ENCODE results near the gene TNK1.

TNK1 gene

DNA sequence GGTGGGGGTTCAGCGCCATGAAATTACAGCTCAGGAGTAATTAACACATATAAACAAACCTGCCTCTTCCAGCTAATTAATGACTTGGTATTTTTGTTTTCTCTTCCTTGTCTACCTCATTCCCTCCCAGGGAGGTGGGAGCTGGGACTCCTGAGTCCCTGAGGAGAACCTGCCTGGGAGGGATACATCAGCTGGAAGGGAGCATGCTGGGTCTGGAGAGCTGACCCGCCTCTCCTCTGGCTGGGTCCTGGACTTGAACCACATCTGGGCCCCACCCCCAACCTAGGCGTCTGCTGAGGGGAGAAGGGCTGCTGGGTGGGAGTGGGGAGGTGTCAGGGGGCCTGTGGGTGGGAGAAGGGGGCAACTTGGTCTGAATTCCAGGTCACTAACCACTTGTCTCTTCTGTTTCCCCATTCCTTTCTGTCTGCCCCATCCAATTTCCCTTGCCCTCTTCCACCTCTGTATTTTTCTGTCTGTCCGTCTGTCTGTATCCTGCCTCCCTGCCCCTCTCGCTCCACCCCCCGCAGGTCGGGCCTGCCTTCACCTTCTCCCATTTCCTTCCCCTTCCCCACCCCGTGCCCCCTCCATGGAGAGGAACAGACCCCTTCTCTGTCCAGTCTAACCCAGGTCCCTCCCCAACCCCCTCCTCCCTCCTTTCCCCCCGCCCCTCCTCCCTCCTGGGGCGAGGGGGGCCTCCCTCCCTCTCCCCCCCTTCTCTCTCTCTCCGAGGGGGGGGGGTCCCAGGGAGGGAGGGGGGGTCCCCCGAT is 26.8 kb downstream of the TNK1 start, which contains the start of gene NLGN2:
NLGN2 (plus strand) TSS at position 361 of the 767 bp plus-strand sequence. CDS start 411 bp downstream, outside the sequence.
- H3K36me3 ChIP-seq (ENCODE audit: insufficient read depth, low read depth, low read length): peaks cover 24% of the 10 kb centered on the region
- peaks cover 7% of the 10 kb centered on the region; the same call in 1 of the 2 replicates for H3K4me1 ChIP-seq (ENCODE audit: insufficient read depth, low read length)
- no peak within 1 kb of the TSS for H3K27ac ChIP-seq (ENCODE audit: low read length)
- H3K27me3 ChIP-seq (ENCODE audit: insufficient read depth, low read length): no peaks in the 10 kb centered on the region
- no peaks in the 10 kb centered on the region for H3K9me3 ChIP-seq (ENCODE audit: insufficient read depth, low read depth, low read length)
- no peak within 1 kb of the TSS for H3K9ac ChIP-seq (ENCODE audit: low read depth, low read length)
- no peak within 1 kb of the TSS; the same call in 1 of the 2 replicates for H3K4me3 ChIP-seq (ENCODE audit: low read length)

DNA sequence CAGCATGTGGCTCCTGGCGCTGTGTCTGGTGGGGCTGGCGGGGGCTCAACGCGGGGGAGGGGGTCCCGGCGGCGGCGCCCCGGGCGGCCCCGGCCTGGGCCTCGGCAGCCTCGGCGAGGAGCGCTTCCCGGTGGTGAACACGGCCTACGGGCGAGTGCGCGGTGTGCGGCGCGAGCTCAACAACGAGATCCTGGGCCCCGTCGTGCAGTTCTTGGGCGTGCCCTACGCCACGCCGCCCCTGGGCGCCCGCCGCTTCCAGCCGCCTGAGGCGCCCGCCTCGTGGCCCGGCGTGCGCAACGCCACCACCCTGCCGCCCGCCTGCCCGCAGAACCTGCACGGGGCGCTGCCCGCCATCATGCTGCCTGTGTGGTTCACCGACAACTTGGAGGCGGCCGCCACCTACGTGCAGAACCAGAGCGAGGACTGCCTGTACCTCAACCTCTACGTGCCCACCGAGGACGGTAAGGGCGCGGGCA is 27.4 kb downstream of the TNK1 start:
- Histone ChIP-seq H3K27me3 (ENCODE audit: insufficient read depth, low read length) (no peaks in the 10 kb centered on the region), H3K4me1 (ENCODE audit: insufficient read depth, low read length) (peaks cover 3% of the 10 kb centered on the region; the same call in 1 of the 2 replicates), H3K9me3 (ENCODE audit: insufficient read depth, low read depth, low read length) (no peaks in the 10 kb centered on the region), H3K4me3 (ENCODE audit: low read length) (no peak overlapping the region; the same call in 1 of the 2 replicates), H3K27ac (ENCODE audit: low read length) (no peak overlapping the region), H3K36me3 (ENCODE audit: insufficient read depth, low read depth, low read length) (peaks cover 28% of the 10 kb centered on the region), H3K9ac (ENCODE audit: low read depth, low read length) (no peak overlapping the region)

DNA sequence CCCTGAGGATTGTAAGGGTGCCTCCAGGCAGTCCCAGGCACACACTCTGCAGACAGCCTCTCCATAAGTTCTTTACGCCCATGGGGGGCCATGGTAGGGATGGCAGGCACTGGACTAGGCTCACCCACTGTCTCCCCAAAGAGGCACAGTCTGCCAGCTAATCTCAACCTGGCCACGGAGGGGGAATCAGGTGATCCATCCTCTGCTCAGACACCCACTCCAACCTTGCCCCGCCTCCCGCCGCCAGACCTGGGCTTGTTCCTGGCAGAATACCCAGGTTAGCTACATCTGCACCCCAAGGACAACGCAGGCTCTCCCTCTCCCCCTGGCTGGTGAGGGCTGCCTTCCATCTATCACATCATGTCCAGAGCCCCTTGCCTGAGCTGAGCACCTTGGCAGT is 28.0 kb downstream of the TNK1 start:
- Histone ChIP-seq H3K27ac (ENCODE audit: low read length) (no peak overlapping the region), H3K4me3 (ENCODE audit: low read length) (no peak overlapping the region), H3K4me1 (ENCODE audit: insufficient read depth, low read length) (peaks cover 3% of the 10 kb centered on the region; the same call in 1 of the 2 replicates), H3K9ac (ENCODE audit: low read depth, low read length) (no peak overlapping the region), H3K27me3 (ENCODE audit: insufficient read depth, low read length) (no peaks in the 10 kb centered on the region), H3K36me3 (ENCODE audit: insufficient read depth, low read depth, low read length) (peaks cover 28% of the 10 kb centered on the region), H3K9me3 (ENCODE audit: insufficient read depth, low read depth, low read length) (no peaks in the 10 kb centered on the region)

DNA sequence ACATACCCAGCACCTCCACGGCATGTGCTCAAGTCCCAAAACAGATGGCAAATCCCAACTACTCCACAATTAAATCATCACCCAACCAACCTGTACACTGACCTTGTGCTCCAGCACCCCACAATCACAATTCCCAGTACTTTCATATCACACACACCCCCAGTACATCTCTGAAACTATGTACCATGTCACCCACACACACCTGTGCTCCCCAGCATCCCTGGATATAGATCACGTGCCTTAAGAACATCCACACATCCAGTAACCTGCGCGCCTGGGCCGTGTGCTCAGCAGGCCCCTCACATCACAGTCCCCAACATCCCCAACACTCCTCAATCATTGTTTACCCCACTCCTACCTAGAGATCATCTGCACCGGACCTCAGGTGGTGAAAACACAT is 28.8 kb downstream of the TNK1 start:
- no peaks in the 10 kb centered on the region for H3K27me3 ChIP-seq (ENCODE audit: insufficient read depth, low read length)
- peaks cover 30% of the 10 kb centered on the region for H3K36me3 ChIP-seq (ENCODE audit: insufficient read depth, low read depth, low read length)
- no peak overlapping the region for H3K4me3 ChIP-seq (ENCODE audit: low read length)
- H3K9me3 ChIP-seq (ENCODE audit: insufficient read depth, low read depth, low read length): no peaks in the 10 kb centered on the region
- H3K27ac ChIP-seq (ENCODE audit: low read length): no peak overlapping the region
- H3K9ac ChIP-seq (ENCODE audit: low read depth, low read length): no peak overlapping the region
- peaks cover 3% of the 10 kb centered on the region; the same call in 1 of the 2 replicates for H3K4me1 ChIP-seq (ENCODE audit: insufficient read depth, low read length)

DNA sequence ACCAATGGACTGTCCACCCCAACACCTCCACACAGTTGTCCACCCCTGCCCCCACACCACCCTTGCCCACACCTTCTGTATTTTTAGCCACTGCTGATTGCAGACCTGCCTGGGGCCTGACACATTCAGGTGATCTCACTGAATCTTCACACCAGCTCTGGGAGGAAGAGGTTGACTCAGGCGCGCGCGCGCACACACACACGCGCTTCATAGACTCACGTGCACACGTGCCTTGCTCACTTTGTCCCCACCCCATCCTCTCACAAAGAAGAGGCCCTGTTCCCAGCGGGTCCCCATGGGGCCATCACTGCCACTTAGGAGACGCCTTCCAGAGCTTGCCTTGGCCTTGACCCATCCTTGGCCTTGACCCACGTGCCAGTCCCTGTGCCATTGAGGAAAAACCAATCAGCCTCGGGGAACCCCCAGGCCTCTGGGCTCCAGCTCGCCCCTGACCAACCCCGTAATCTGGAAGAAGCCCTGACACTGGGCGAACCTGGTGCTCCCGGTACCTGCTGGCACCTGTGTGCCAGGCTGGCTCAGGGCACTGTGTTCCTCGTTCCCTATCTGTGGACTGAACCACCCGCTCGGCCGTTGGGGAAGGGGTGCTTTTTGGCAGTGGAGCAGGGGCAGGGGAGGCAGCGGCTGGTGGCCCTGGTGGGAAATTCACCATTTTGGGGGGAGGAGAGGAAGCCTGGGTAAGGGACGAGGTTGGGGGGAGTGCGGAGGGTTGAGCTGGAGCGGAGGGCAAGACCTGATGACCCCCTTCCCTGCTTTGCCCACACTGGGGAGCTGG is 29.9 kb downstream of the TNK1 start:
- no peaks in the 10 kb centered on the region for H3K27me3 ChIP-seq (ENCODE audit: insufficient read depth, low read length)
- no peak overlapping the region for H3K4me3 ChIP-seq (ENCODE audit: low read length)
- H3K4me1 ChIP-seq (ENCODE audit: insufficient read depth, low read length): peaks cover 3% of the 10 kb centered on the region; the same call in 1 of the 2 replicates
- no peaks in the 10 kb centered on the region for H3K9me3 ChIP-seq (ENCODE audit: insufficient read depth, low read depth, low read length)
- H3K36me3 ChIP-seq (ENCODE audit: insufficient read depth, low read depth, low read length): peaks cover 41% of the 10 kb centered on the region
- no peak overlapping the region for H3K27ac ChIP-seq (ENCODE audit: low read length)
- H3K9ac ChIP-seq (ENCODE audit: low read depth, low read length): no peak overlapping the region

DNA sequence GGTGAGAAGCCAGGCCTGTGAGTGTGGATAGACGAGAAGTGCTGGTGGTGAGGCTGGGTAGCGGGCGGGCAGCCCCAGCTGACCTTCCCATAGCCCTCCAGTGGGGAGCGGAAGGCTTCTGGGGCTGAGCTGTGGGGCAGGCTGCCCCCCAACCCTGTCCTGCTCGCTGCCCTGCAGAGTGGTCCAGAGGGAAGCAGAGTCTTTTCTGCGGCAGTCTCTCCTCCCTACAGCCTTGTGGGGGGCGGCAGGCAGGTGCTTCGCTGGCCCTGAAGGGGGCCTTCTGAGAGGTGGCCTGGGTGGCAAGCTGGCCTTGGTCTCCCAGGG is 30.5 kb downstream of the TNK1 start:
- Histone ChIP-seq H3K36me3 (ENCODE audit: insufficient read depth, low read depth, low read length) (peaks cover 45% of the 10 kb centered on the region), H3K4me1 (ENCODE audit: insufficient read depth, low read length) (peaks cover 3% of the 10 kb centered on the region; the same call in 1 of the 2 replicates), H3K27me3 (ENCODE audit: insufficient read depth, low read length) (no peaks in the 10 kb centered on the region), H3K27ac (ENCODE audit: low read length) (no peak overlapping the region), H3K9me3 (ENCODE audit: insufficient read depth, low read depth, low read length) (no peaks in the 10 kb centered on the region), H3K4me3 (ENCODE audit: low read length) (no peak overlapping the region), H3K9ac (ENCODE audit: low read depth, low read length) (no peak overlapping the region)

GRCh38 chr17:7413346-7413985 is 32.6 kb downstream of the TNK1 start:
- Histone ChIP-seq H3K9ac (ENCODE audit: low read depth, low read length) (no peak overlapping the region), H3K27me3 (ENCODE audit: insufficient read depth, low read length) (no peaks in the 10 kb centered on the region), H3K27ac (ENCODE audit: low read length) (no peak overlapping the region), H3K36me3 (ENCODE audit: insufficient read depth, low read depth, low read length) (peaks cover 55% of the 10 kb centered on the region), H3K4me3 (ENCODE audit: low read length) (no peak overlapping the region), H3K4me1 (ENCODE audit: insufficient read depth, low read length) (peaks cover 2% of the 10 kb centered on the region; the same call in 1 of the 2 replicates), H3K9me3 (ENCODE audit: insufficient read depth, low read depth, low read length) (no peaks in the 10 kb centered on the region)

- Histone ChIP-seq H3K27me3 (ENCODE audit: insufficient read depth, low read length) (no peaks in the 10 kb centered on the region), H3K27ac (ENCODE audit: low read length) (no peak overlapping the region), H3K9me3 (ENCODE audit: insufficient read depth, low read depth, low read length) (no peaks in the 10 kb centered on the region), H3K9ac (ENCODE audit: low read depth, low read length) (no peak overlapping the region), H3K36me3 (ENCODE audit: insufficient read depth, low read depth, low read length) (peaks cover 42% of the 10 kb centered on the region), H3K4me3 (ENCODE audit: low read length) (no peak overlapping the region), H3K4me1 (ENCODE audit: insufficient read depth, low read length) (peaks cover 6% of the 10 kb centered on the region)
These were observed 33.9 kb downstream of the TNK1 start for GRCh38 chr17:7414837-7415236.

- peaks cover 6% of the 10 kb centered on the region for H3K4me1 ChIP-seq (ENCODE audit: insufficient read depth, low read length)
- peaks cover 36% of the 10 kb centered on the region for H3K36me3 ChIP-seq (ENCODE audit: insufficient read depth, low read depth, low read length)
- H3K9ac ChIP-seq (ENCODE audit: low read depth, low read length): no peak overlapping the region
- no peak overlapping the region for H3K4me3 ChIP-seq (ENCODE audit: low read length)
- no peaks in the 10 kb centered on the region for H3K27me3 ChIP-seq (ENCODE audit: insufficient read depth, low read length)
- no peaks in the 10 kb centered on the region for H3K9me3 ChIP-seq (ENCODE audit: insufficient read depth, low read depth, low read length)
- H3K27ac ChIP-seq (ENCODE audit: low read length): no peak overlapping the region
These were observed 34.9 kb downstream of the TNK1 start for GRCh38 chr17:7415784-7416183.

DNA sequence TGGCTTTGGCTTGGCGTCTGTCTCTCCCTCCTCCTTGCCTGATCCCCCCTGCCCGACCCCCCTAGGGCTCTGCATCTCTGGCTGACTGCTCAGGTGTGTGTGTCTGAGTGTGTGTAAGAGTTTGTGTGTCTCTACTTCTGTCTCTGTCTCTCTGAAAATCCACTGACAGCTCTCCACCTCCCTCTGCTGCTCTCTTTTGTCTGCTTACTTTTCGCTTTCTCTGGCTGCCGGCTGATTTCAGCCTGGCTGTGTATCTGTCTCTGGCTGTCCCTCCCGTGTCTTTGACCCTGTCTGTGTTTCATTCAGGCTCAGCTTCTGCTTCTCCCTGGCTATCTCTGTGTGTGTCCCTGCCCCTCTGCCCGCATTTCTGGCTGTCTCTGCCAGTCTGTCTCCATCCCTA is 35.4 kb downstream of the TNK1 start:
- Histone ChIP-seq H3K36me3 (ENCODE audit: insufficient read depth, low read depth, low read length) (peaks cover 36% of the 10 kb centered on the region), H3K9me3 (ENCODE audit: insufficient read depth, low read depth, low read length) (no peaks in the 10 kb centered on the region), H3K27me3 (ENCODE audit: insufficient read depth, low read length) (no peaks in the 10 kb centered on the region), H3K9ac (ENCODE audit: low read depth, low read length) (no peak overlapping the region), H3K4me3 (ENCODE audit: low read length) (no peak overlapping the region), H3K27ac (ENCODE audit: low read length) (no peak overlapping the region), H3K4me1 (ENCODE audit: insufficient read depth, low read length) (peaks cover 6% of the 10 kb centered on the region)

DNA sequence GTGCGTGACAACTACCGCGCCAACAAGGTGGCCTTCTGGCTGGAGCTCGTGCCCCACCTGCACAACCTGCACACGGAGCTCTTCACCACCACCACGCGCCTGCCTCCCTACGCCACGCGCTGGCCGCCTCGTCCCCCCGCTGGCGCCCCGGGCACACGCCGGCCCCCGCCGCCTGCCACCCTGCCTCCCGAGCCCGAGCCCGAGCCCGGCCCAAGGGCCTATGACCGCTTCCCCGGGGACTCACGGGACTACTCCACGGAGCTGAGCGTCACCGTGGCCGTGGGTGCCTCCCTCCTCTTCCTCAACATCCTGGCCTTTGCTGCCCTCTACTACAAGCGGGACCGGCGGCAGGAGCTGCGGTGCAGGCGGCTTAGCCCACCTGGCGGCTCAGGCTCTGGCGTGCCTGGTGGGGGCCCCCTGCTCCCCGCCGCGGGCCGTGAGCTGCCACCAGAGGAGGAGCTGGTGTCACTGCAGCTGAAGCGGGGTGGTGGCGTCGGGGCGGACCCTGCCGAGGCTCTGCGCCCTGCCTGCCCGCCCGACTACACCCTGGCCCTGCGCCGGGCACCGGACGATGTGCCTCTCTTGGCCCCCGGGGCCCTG is 36.3 kb downstream of the TNK1 start:
- Histone ChIP-seq H3K36me3 (ENCODE audit: insufficient read depth, low read depth, low read length) (peaks cover 35% of the 10 kb centered on the region), H3K4me1 (ENCODE audit: insufficient read depth, low read length) (peaks cover 6% of the 10 kb centered on the region), H3K4me3 (ENCODE audit: low read length) (no peak overlapping the region), H3K27me3 (ENCODE audit: insufficient read depth, low read length) (no peaks in the 10 kb centered on the region), H3K27ac (ENCODE audit: low read length) (no peak overlapping the region), H3K9ac (ENCODE audit: low read depth, low read length) (no peak overlapping the region), H3K9me3 (ENCODE audit: insufficient read depth, low read depth, low read length) (no peaks in the 10 kb centered on the region)
